Pancreas (tissue), 10 donors: ENCODE data around the gene ROPN1B. TPM values are rescaled to one million over a fixed set of nuclear protein-coding genes. Genes with fewer than 3 reads are reported as not detected.

Experiments
- ATAC-seq, 4 donors: fragments of 200-7000 bp; cut with Tn5 transposase; one replicate each; pipeline versions ENCODE4 v1.8.0 to v1.9.1; 2020; ENCODE audit warnings: mild to moderate bottlenecking in 4 of 4, moderate library complexity in 4 of 4
- DNase-seq, 6 donors: peaks; one replicate each; pipeline ENCODE4 v3.0.0-alpha.2; 2020
- FAIRE-seq: peaks from 2 replicates; lab custom pipeline; 2012; peaks lifted over from hg19 to GRCh38; lab: Jason Lieb, UNC
- H3K27ac ChIP-seq, 4 donors: fragments of 200-600 bp; sonication (generic); 1 replicate in 3 of 4; 2 replicates in 1 of 4; pipeline versions ENCODE4 v1.5.0 to v1.8.0; 2020
- H3K27me3 ChIP-seq, 4 donors: fragments of 200-600 bp; one replicate each; pipeline ENCODE4 v1.8.0; 2021
- H3K36me3 ChIP-seq, 3 donors: fragments of 200-600 bp; sonication (generic) in 1 of 3; one replicate each; pipeline versions ENCODE4 v1.5.0 to v1.8.0; 2020 to 2021
- H3K4me1 ChIP-seq, 3 donors: fragments of 200-600 bp; one replicate each; pipeline ENCODE4 v1.8.0; 2021
- H3K4me3 ChIP-seq, 4 donors: fragments of 200-600 bp; sonication (generic) in 2 of 4; one replicate each; pipeline versions ENCODE4 v1.5.0 to v1.8.0; 2020 to 2021
- H3K9me3 ChIP-seq, 4 donors: fragments of 200-600 bp; one replicate each; pipeline ENCODE4 v1.8.0; 2021
- CTCF ChIP-seq, 4 donors: fragments of 200-600 bp; sonication (generic) in 3 of 4; IDR thresholded peaks; one replicate each; pipeline versions ENCODE4 v1.5.0 to v1.8.0; 2021; ENCODE audit warnings: antibody characterized with exemption in 4 of 4
- whole genome bisulfite sequencing, 2 donors: extraction: QIAGEN DNeasy Blood & Tissue Kit; methylation state at CpG; one replicate each; pipeline ENCODE4 v1.1.7; 2013; 5-methylcytosine and 5-hydroxymethylcytosine counted together
- intact Hi-C, 3 donors: fragments of 100-400 bp; cut with DNase I; formaldehyde crosslinking; loops; one replicate each; pipeline versions ENCODE4 v1.11.1 to v1.14.2; 2022
- polyA plus RNA-seq, 2 donors: library from polyadenylated mRNA; stranded (reverse); fragments of 200-250 nt; gene quantifications; one replicate each; pipeline ENCODE4 v1.2.3, GENCODE V29; 2013
- total RNA-seq, 6 donors: library from RNA; stranded (reverse); fragmentation: NEBNext Ultra II Directional in 4 of 6; extraction: Animal tissue kit (Norgen Biotek cat#: 25700) in 4 of 6; gene quantifications; one replicate each; pipeline versions ENCODE4 v1.2.1 to v1.2.4, GENCODE V29; 2021 to 2023
- donor health status: healthy with polysubstance abuse.
- donor health status: DM: no; HTN: no; CAD: no; lungs with moderate emphysema.
- donor health status: DM: no; HTN: no; CAD: no.
- donor health status: control.
- donor health status: control.
- donor health status: Bipolar disorder and iron deficiency.
- donor health status: DM: yes; HTN: yes; CAD: no.
- donor health status: DM: no; HTN: no; CAD: no.
- donor health status: DM: no; HTN: no; CAD: no.
- donor health status: DM: yes; HTN: yes; CAD: no.

Gene ROPN1B
- total and polyA plus RNA-seq, 8 donors = 0.19 to 0.23 (median 0.20) TPM; not detected in 5

- H3K4me3 ChIP-seq = no peak overlapping the region
- WGBS, 2 donors = 95 to 96% methylated on average over 7 of the region's 7 CpGs
- no peaks in the 10 kb centered on the region for H3K27me3 ChIP-seq
- no peaks in the 10 kb centered on the region for H3K4me1 ChIP-seq
- H3K27ac ChIP-seq = no peak overlapping the region
- H3K9me3 ChIP-seq = no peaks in the 10 kb centered on the region
- no peaks in the 10 kb centered on the region for H3K36me3 ChIP-seq
- DNase-seq (no peak), FAIRE-seq (no peak), ATAC-seq (no peak)
- intact Hi-C loops = no loop called here
- no peak for TF ChIP-seq CTCF (IDR thresholded peaks at IDR 0.05)
Measured at GRCh38 chr3:126004692-126005091, 35.7 kb downstream of the ROPN1B start.

GRCh38 chr3:126005951-126006350 is 37.0 kb downstream of the ROPN1B start:
- Histone ChIP-seq H3K27ac (no peak overlapping the region), H3K36me3 (no peaks in the 10 kb centered on the region), H3K27me3 (no peaks in the 10 kb centered on the region), H3K4me1 (no peaks in the 10 kb centered on the region), H3K9me3 (no peaks in the 10 kb centered on the region), H3K4me3 (no peak overlapping the region)
- WGBS, 2 donors = 42 to 51% methylated on average over 3 of the region's 3 CpGs
- DNase-seq (no peak), ATAC-seq (no peak), FAIRE-seq (no peak)
- intact Hi-C loops = no loop called here
- no peak for TF ChIP-seq CTCF (IDR thresholded peaks at IDR 0.05)

- WGBS, 2 donors = 96 to 100% methylated on average over 3 of the region's 3 CpGs
- intact Hi-C loops = no loop called here
- no peak for FAIRE-seq
- no peak for TF ChIP-seq CTCF (IDR thresholded peaks at IDR 0.05)
- H3K27ac ChIP-seq = no peak overlapping the region
- no peaks in the 10 kb centered on the region for H3K9me3 ChIP-seq
- H3K4me3 ChIP-seq = no peak overlapping the region
- no peak for ATAC-seq
- DNase-seq = no peak
- no peaks in the 10 kb centered on the region for H3K27me3 ChIP-seq
- no peaks in the 10 kb centered on the region for H3K36me3 ChIP-seq
- no peaks in the 10 kb centered on the region for H3K4me1 ChIP-seq
Measured at GRCh38 chr3:126008219-126008618, 39.2 kb downstream of the ROPN1B start.

- Histone ChIP-seq H3K27ac (no peak overlapping the region), H3K36me3 (no peaks in the 10 kb centered on the region), H3K4me1 (no peaks in the 10 kb centered on the region), H3K27me3 (no peaks in the 10 kb centered on the region), H3K4me3 (no peak overlapping the region), H3K9me3 (no peaks in the 10 kb centered on the region)
- ATAC-seq (no peak), FAIRE-seq (no peak), DNase-seq (no peak)
- TF ChIP-seq CTCF (IDR thresholded peaks at IDR 0.05) = no peak
- WGBS, 2 donors = 76 to 92% methylated on average over 3 of the region's 3 CpGs
- intact Hi-C loops = no loop called here
Measured at GRCh38 chr3:126009181-126009580, 40.2 kb downstream of the ROPN1B start.

- Histone ChIP-seq H3K4me1 (no peaks in the 10 kb centered on the region), H3K27me3 (no peaks in the 10 kb centered on the region), H3K4me3 (no peak overlapping the region), H3K27ac (no peak overlapping the region), H3K36me3 (no peaks in the 10 kb centered on the region), H3K9me3 (no peaks in the 10 kb centered on the region)
- intact Hi-C loops = no loop called here
- no peak for FAIRE-seq
- ATAC-seq = no peak
- TF ChIP-seq CTCF (IDR thresholded peaks at IDR 0.05) = no peak
- DNase-seq = no peak
- WGBS, 2 donors = 92 to 95% methylated on average over 8 of the region's 8 CpGs
Measured at GRCh38 chr3:126013751-126014156, 44.8 kb downstream of the ROPN1B start.
